Stimulated activated CD8-positive, alpha-beta memory T cell treated with anti-CD3 and anti-CD28 coated beads, Interleukin-2, amount 100 ng/mL, for 1 hour (primary cell): ENCODE measurements around the gene KRTAP27-1.

Source experiments
- DNase-seq, 2 donors: peaks; one replicate each; pipeline ENCODE4 v3.0.0-alpha.2; 2020; ENCODE audit warnings: low read depth in 2 of 2

The KRTAP27-1 gene

GRCh38 chr21:30337276-30337744 lies at the start of gene KRTAP27-1:
Gene KRTAP27-1, minus strand, starts transcription at chr21:30337694. Its CDS starts 26 bp downstream, at chr21:30337668.
- no peak for DNase-seq

- no peak for DNase-seq
Measured at GRCh38 chr21:30382201-30382600, 44.7 kb upstream of the KRTAP27-1 start.

- no peak for DNase-seq
Measured at GRCh38 chr21:30372139-30372770, 34.8 kb upstream of the KRTAP27-1 start, which contains the start of gene KRTAP13-2. Gene KRTAP13-2, minus strand, starts transcription at chr21:30372271. Its CDS starts 58 bp downstream, at chr21:30372213.

GRCh38 chr21:30355906-30356305 lies 18.4 kb upstream of the KRTAP27-1 start:
- no peak for DNase-seq

GRCh38 chr21:30354308-30355005 lies 17.0 kb upstream of the KRTAP27-1 start:
- DNase-seq = no peak

GRCh38 chr21:30351534-30351933 lies 14.0 kb upstream of the KRTAP27-1 start:
- DNase-seq = no peak

GRCh38 chr21:30349572-30349971 lies 12.1 kb upstream of the KRTAP27-1 start:
- DNase-seq = no peak

- no peak for DNase-seq
Measured at GRCh38 chr21:30348506-30348905, 11.0 kb upstream of the KRTAP27-1 start, which contains the start of gene KRTAP23-1. Gene KRTAP23-1, minus strand, starts transcription at chr21:30348606. Its CDS starts 0 bp downstream, at chr21:30348606.

- no peak for DNase-seq
Measured at GRCh38 chr21:30345014-30345413, 7.5 kb upstream of the KRTAP27-1 start.

- no peak for DNase-seq
Measured at GRCh38 chr21:30340714-30341573, 3.5 kb upstream of the KRTAP27-1 start.

GRCh38 chr21:30338717-30339116 lies 1.2 kb upstream of the KRTAP27-1 start:
- DNase-seq = no peak

GRCh38 chr21:30337772-30338171 lies 278 bp upstream of the KRTAP27-1 start:
- no peak for DNase-seq

- DNase-seq = no peak
Measured at GRCh38 chr21:30336596-30336995, 898 bp downstream of the KRTAP27-1 start.

GRCh38 chr21:30333736-30334135 lies 3.8 kb downstream of the KRTAP27-1 start:
- no peak for DNase-seq

- DNase-seq = no peak
Measured at GRCh38 chr21:30332681-30333080, 4.8 kb downstream of the KRTAP27-1 start.

GRCh38 chr21:30329203-30329875 lies 8.2 kb downstream of the KRTAP27-1 start:
- DNase-seq = no peak

GRCh38 chr21:30326390-30326789 lies 11.1 kb downstream of the KRTAP27-1 start:
- no peak for DNase-seq

- DNase-seq = no peak
Measured at GRCh38 chr21:30320215-30320614, 17.3 kb downstream of the KRTAP27-1 start, which contains the start of gene KRTAP26-1. Gene KRTAP26-1, minus strand, starts transcription at chr21:30320315. Its CDS starts 280 bp downstream, at chr21:30320035.

- DNase-seq = no peak
Measured at GRCh38 chr21:30315701-30316100, 21.8 kb downstream of the KRTAP27-1 start.

- no peak for DNase-seq
Measured at GRCh38 chr21:30306884-30307283, 30.6 kb downstream of the KRTAP27-1 start.

- no peak for DNase-seq
Measured at GRCh38 chr21:30305136-30305535, 32.4 kb downstream of the KRTAP27-1 start.
